GM12878 (cell line): ENCODE results near the gene RCVRN. TPM values are rescaled to one million over a fixed set of nuclear protein-coding genes. Genes with fewer than 3 reads are reported as not detected.

Experiments used
- ATAC-seq: fragments of 200-7000 bp; cut with Tn5 transposase; 3 replicates; pipeline ENCODE4 v1.9.1; 2020; ENCODE audit warnings: mild to moderate bottlenecking, moderate library complexity
- BruUV-seq: library from RNA; stranded (reverse); fragments of 400-500 nt; replicated peaks from 2 replicates; lab custom pipeline; 2021; lab: Mats Ljungman, UMichigan
- CTCF ChIA-PET: fragments of 300-600 bp; sonication (Branson Sonifier 250); formaldehyde crosslinking; extraction: SDS; loops from one replicate; lab custom pipeline; 2021; ENCODE audit warnings: inconsistent platforms; lab: Yijun Ruan, JAX
- POLR2A ChIA-PET: fragments of 350-600 bp; formaldehyde crosslinking; extraction: SDS; loops from one replicate; lab custom pipeline; 2021; ENCODE audit warnings: inconsistent platforms; lab: Charles Lee
- RAD21 ChIA-PET: fragments of 300-600 bp; sonication (Branson Sonifier 250); formaldehyde crosslinking; loops from one replicate; lab custom pipeline; 2023; ENCODE audit warnings: antibody characterized with exemption; ENCODE audit not compliant: unreplicated experiment; lab: Charles Lee
- SMC1A ChIA-PET: fragments of 300-600 bp; sonication (Branson Sonifier 250); formaldehyde crosslinking; loops from one replicate; lab custom pipeline; 2023; ENCODE audit not compliant: unreplicated experiment, uncharacterized antibody; lab: Charles Lee
- DNase-seq: peaks from one replicate; pipeline ENCODE4 v3.0.0-alpha.2; 2011; ENCODE audit warnings: low read depth, low spot score
- FAIRE-seq: peaks from 3 replicates; lab custom pipeline; 2011; peaks lifted over from hg19 to GRCh38; lab: Jason Lieb, UNC
- H2AFZ ChIP-seq: 2 replicates; pipeline ENCODE4 v1.6.0; 2011; ENCODE audit warnings: low read depth, low read length, control low read depth; ENCODE audit not compliant: control insufficient read depth
- H3K27ac ChIP-seq: 2 replicates; pipeline ENCODE4 v1.5.1; 2011; ENCODE audit warnings: control low read depth; ENCODE audit not compliant: control insufficient read depth, insufficient read depth
- H3K27me3 ChIP-seq, 2 experiments: replicated peaks in 1 of 2; 2 replicates each; pipeline versions ENCODE4 v1.6.0 to v1.6.1; 2011; ENCODE audit warnings: low read length in 1 of 2; ENCODE audit not compliant: control insufficient read depth in 2 of 2, insufficient read depth in 2 of 2
- H3K36me3 ChIP-seq, 2 experiments: 2 replicates each; pipeline ENCODE4 v1.5.1; 2011; ENCODE audit warnings: low read length in 1 of 2; ENCODE audit not compliant: control insufficient read depth in 2 of 2, insufficient read depth in 2 of 2
- H3K4me1 ChIP-seq: 2 replicates; pipeline ENCODE4 v1.6.1; 2011; ENCODE audit warnings: mild to moderate bottlenecking, low read length, moderate library complexity, mixed read lengths; ENCODE audit not compliant: control insufficient read depth, insufficient read depth
- H3K4me2 ChIP-seq: 2 replicates; pipeline ENCODE4 v1.6.0; 2011; ENCODE audit warnings: control low read depth; ENCODE audit not compliant: control insufficient read depth, insufficient read depth
- H3K4me3 ChIP-seq: fragments of 200-600 bp; sonication (generic); 2 replicates; pipeline ENCODE4 v1.5.1; 2016
- H3K79me2 ChIP-seq: 2 replicates; pipeline ENCODE4 v1.6.0; 2011; ENCODE audit warnings: low read length; ENCODE audit not compliant: control insufficient read depth, insufficient read depth
- H3K9ac ChIP-seq: 2 replicates; pipeline ENCODE4 v1.8.0; 2011; ENCODE audit warnings: low read length, control low read depth, mixed read lengths; ENCODE audit not compliant: control insufficient read depth, insufficient read depth
- H3K9me3 ChIP-seq: replicated peaks from 3 replicates; pipeline ENCODE4 v1.5.1; 2011; ENCODE audit warnings: mild to moderate bottlenecking, low read length; ENCODE audit not compliant: control insufficient read depth, insufficient read depth
- H4K20me1 ChIP-seq: 2 replicates; pipeline ENCODE4 v1.6.0; 2011; ENCODE audit not compliant: control insufficient read depth, insufficient read depth
- BACH1 ChIP-seq: fragments of 450-650 bp; IDR thresholded peaks from 2 replicates; pipeline ENCODE4 v1.6.1; 2017; ENCODE audit warnings: mild to moderate bottlenecking, borderline replicate concordance
- CHD1 ChIP-seq: IDR thresholded peaks from 2 replicates; pipeline ENCODE4 v1.6.1; 2012; ENCODE audit warnings: low read depth, low read length, improper control_type of control experiment
- CHD4 ChIP-seq: fragments of 200-600 bp; sonication (generic); IDR thresholded peaks from 2 replicates; pipeline ENCODE4 v1.6.1; 2016; ENCODE audit warnings: mild to moderate bottlenecking
- ESRRA ChIP-seq: IDR thresholded peaks from 2 replicates; pipeline ENCODE4 v1.6.1; 2012; ENCODE audit warnings: mild to moderate bottlenecking, low read length, improper control_type of control experiment
- LARP7 ChIP-seq: fragments of 450-650 bp; IDR thresholded peaks from 2 replicates; pipeline ENCODE4 v1.6.1; 2017; ENCODE audit warnings: mild to moderate bottlenecking
- NFYB ChIP-seq: IDR thresholded peaks from 2 replicates; pipeline ENCODE4 v1.6.1; 2011; ENCODE audit warnings: low read depth, mild to moderate bottlenecking, low read length, improper control_type of control experiment, moderate library complexity; ENCODE audit not compliant: insufficient read depth
- POLR2AphosphoS5 ChIP-seq: IDR thresholded peaks from 2 replicates; pipeline ENCODE4 v1.6.1; 2011; ENCODE audit warnings: mild to moderate bottlenecking, low read length, inconsistent platforms
- POU2F2 ChIP-seq: IDR thresholded peaks from 3 replicates; pipeline ENCODE4 v1.6.1; 2011; ENCODE audit warnings: low read depth, mild to moderate bottlenecking, low read length, borderline replicate concordance
- SMAD5 ChIP-seq: IDR thresholded peaks from 2 replicates; pipeline ENCODE4 v1.6.1; 2016; ENCODE audit warnings: antibody characterized with exemption, low read depth
- SRF ChIP-seq, 2 experiments: IDR thresholded peaks; 2 replicates each; pipeline ENCODE4 v1.6.1; 2011; ENCODE audit warnings: low read depth in 2 of 2, low read length in 2 of 2, mild to moderate bottlenecking in 1 of 2, moderate library complexity in 1 of 2
- STAT3 ChIP-seq: IDR thresholded peaks from 2 replicates; pipeline ENCODE4 v1.6.1; 2011; ENCODE audit warnings: low read depth, low read length, improper control_type of control experiment
- TBL1XR1 ChIP-seq: IDR thresholded peaks from 2 replicates; pipeline ENCODE4 v1.6.1; 2012; ENCODE audit warnings: low read depth, low read length, improper control_type of control experiment
- TCF3 ChIP-seq: IDR thresholded peaks from 2 replicates; pipeline ENCODE4 v1.6.1; 2012; ENCODE audit warnings: low read depth, mild to moderate bottlenecking, low read length, borderline replicate concordance; ENCODE audit not compliant: insufficient read depth
- WGBS: methylation state at CpG from one replicate; pipeline ENCODE4 v1.1.6; 2016; ENCODE audit warnings: low lambda C conversion rate; ENCODE audit not compliant: insufficient replicate concordance, insufficient coverage; ENCODE audit errors: missing lambda C conversion rate; 5-methylcytosine and 5-hydroxymethylcytosine counted together
- in situ Hi-C: fragments of 300-500 bp; cut with MboI; formaldehyde crosslinking; loops from 9 replicates; pipeline ENCODE4 v1.14.3; 2018; ENCODE audit warnings: mixed read lengths
- intact Hi-C: fragments of 100-400 bp; cut with micrococcal nuclease; formaldehyde crosslinking; loops from one replicate; pipeline ENCODE4 v1.14.2; 2022; ENCODE audit not compliant: unreplicated experiment
- polyA plus RNA-seq, 11 experiments: library from polyadenylated mRNA; depleted of rRNA in 4 of 11; unstranded in 6 of 11; stranded (reverse) in 5 of 11; fragments of >200 nt; fragmentation: Nextera tagmentation in 4 of 11; fragmentation: Illumina TruSeq in 1 of 11; extraction: Ambion mirVana in 4 of 11; extraction: Trizol in 1 of 11; gene quantifications; 1 replicate in 1 of 11; 2 replicates in 10 of 11; pipeline versions ENCODE4 v1.2.1 to v1.2.3, GENCODE V29; 2011 to 2016; ENCODE audit warnings: inconsistent platforms in 2 of 11, missing spikeins in 2 of 11, low read depth in 1 of 11
- total RNA-seq, 4 experiments: library from RNA; depleted of rRNA in 3 of 4; stranded (reverse); fragments of >200 nt in 3 of 4; fragmentation: Illumina TruSeq in 1 of 4; extraction: Trizol in 1 of 4; gene quantifications; 2 replicates each; pipeline versions ENCODE4 v1.2.1 to v1.2.3, GENCODE V29; 2013 to 2021

Gene RCVRN
- total and polyA plus RNA-seq, 10 of the 15 experiments (the other 5 are each of a cell fraction or from before 2014, with no cell fraction given): 0.07 to 0.23 (median 0.14) TPM; not detected in 6

- Histone ChIP-seq H3K4me3 (no peak overlapping the region), H3K79me2 (no peaks in the 10 kb centered on the region), H3K9me3 (no peaks in the 10 kb centered on the region), H3K36me3 (no peaks in the 10 kb centered on the region; a peak in 1 of 4 replicates), H3K27ac (no peak overlapping the region), H3K9ac (no peak overlapping the region), H3K4me1 (no peaks in the 10 kb centered on the region), H3K4me2 (no peak overlapping the region), H2AFZ (no peak overlapping the region), H3K27me3 (peaks cover 0 to 2% of the 10 kb centered on the region in 2 experiments; a peak in 2 of 4 replicates), H4K20me1 (no peaks in the 10 kb centered on the region)
- ATAC-seq (no peak), FAIRE-seq (no peak), DNase-seq (no peak)
- RAD21 ChIA-PET: no interaction called here
- WGBS: 66% methylated on average over 18 of the region's 18 CpGs
- SMC1A ChIA-PET: no interaction called here
- CTCF ChIA-PET: no interaction called here
- TF ChIP-seq POLR2AphosphoS5 (no peak), TCF3 (no peak), LARP7 (no peak), BACH1 (no peak), NFYB (no peak), TBL1XR1 (no peak), STAT3 (no peak), SRF (IDR thresholded peaks at IDR 0.05; ENCODE audit: low read depth in 2 of 2, low read length in 2 of 2) (no peak), CHD4 (no peak), POU2F2 (no peak), SMAD5 (no peak), CHD1 (no peak), ESRRA (no peak)
- intact Hi-C loops (no loop called here), in situ Hi-C loops (no loop called here)
- POLR2A ChIA-PET: no interaction called here
- no TSS peak for BruUV-seq
Measured at GRCh38 chr17:9912121-9913099, 7.3 kb upstream of the RCVRN start.
